Activated CD4-positive, alpha-beta T cell treated with anti-CD3 and anti-CD28 coated beads for 4 hours (primary cell): ENCODE measurements around the gene ZNF189.

Source experiments
- DNase-seq, 2 donors: peaks; one replicate each; pipeline ENCODE4 v3.0.0-alpha.2; 2020

Gene ZNF189

GRCh38 chr9:101455656-101456240 is 57.1 kb downstream of the ZNF189 start:
- DNase-seq, result no peak

- no peak for DNase-seq
These were observed 58.4 kb downstream of the ZNF189 start for GRCh38 chr9:101457003-101457402.

- peak in 1 of 2 donors; percentile 4 for DNase-seq
These were observed 60.4 kb downstream of the ZNF189 start for GRCh38 chr9:101458963-101459631.
